ENCODE measurements around the gene EYS.

DNA sequence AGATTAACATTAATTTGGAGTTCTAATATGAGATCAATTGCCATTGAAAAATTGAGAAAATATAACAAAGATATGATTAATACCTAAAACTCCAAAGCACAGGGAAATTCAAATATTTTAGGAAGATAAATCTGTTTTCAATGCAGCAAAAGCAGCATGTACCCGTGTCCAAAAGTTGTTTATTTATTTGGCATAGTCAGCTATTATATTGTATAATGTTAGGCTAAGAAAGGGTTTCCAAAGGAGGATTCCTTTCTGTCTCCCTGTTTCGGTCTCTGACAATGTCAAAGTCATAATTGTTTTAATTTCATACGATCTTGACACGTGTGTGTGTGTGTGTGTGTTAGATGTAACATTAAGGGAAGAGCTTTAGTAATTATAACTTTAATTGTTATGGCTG is 914.5 kb downstream of the EYS start:
- TF ChIP-seq, protein P1, sequence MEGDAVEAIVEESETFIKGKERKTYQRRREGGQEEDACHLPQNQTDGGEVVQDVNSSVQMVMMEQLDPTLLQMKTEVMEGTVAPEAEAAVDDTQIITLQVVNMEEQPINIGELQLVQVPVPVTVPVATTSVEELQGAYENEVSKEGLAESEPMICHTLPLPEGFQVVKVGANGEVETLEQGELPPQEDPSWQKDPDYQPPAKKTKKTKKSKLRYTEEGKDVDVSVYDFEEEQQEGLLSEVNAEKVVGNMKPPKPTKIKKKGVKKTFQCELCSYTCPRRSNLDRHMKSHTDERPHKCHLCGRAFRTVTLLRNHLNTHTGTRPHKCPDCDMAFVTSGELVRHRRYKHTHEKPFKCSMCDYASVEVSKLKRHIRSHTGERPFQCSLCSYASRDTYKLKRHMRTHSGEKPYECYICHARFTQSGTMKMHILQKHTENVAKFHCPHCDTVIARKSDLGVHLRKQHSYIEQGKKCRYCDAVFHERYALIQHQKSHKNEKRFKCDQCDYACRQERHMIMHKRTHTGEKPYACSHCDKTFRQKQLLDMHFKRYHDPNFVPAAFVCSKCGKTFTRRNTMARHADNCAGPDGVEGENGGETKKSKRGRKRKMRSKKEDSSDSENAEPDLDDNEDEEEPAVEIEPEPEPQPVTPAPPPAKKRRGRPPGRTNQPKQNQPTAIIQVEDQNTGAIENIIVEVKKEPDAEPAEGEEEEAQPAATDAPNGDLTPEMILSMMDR (conservative IDR thresholded peaks at IDR 0.05; ENCODE audit: low read length): no peak
- TF ChIP-seq EZH2phosphoT487 (IDR thresholded peaks at IDR 0.05; ENCODE audit: borderline replicate concordance): no peak

All from Loucy (cell line).